Lower leg skin (tissue), 3 donors: ENCODE data around the gene SIGLEC12.

Experiments used
- CTCF ChIP-seq, 3 donors: fragments of 450-650 bp; IDR thresholded peaks; one replicate each; pipeline ENCODE4 v1.5.1; 2016; ENCODE audit warnings: antibody characterized with exemption in 3 of 3, mild to moderate bottlenecking in 3 of 3, moderate library complexity in 2 of 3
- POLR2A ChIP-seq, 2 donors: fragments of 450-650 bp; IDR thresholded peaks; one replicate each; pipeline ENCODE4 v1.6.1; 2016 to 2017; ENCODE audit warnings: antibody characterized with exemption in 2 of 2, mild to moderate bottlenecking in 1 of 2, moderate library complexity in 1 of 2

DNA sequence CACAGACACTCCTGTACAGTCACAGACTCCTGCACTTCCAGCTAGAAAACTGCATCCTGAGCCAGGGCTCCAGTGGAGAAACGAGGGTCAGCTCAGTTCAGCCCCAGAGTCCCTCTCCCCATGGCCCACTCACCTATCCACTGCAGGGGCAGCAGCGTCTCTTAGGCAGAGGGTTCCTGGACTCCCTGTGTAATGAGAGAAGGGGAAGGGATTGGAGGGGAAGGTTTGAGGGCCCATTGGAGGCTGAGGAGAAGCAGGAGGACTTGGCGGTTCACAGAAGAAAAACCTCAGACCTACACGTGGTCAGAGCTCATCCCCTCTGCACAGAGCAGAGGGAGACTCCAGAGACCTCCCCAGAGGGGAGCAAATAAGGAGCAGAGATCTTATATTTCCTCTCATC, 32.4 kb downstream of the SIGLEC12 start:
- TF ChIP-seq CTCF (IDR thresholded peaks at IDR 0.05), result no peak
- no peak for TF ChIP-seq POLR2A (IDR thresholded peaks at IDR 0.05)
